A549 (cell line): ENCODE results near the gene GALNT7. TPM values are rescaled to one million over a fixed set of nuclear protein-coding genes. Genes with fewer than 3 reads are reported as not detected.

Experiments
- ATAC-seq, 2 experiments: fragments of 200-7000 bp in 1 of 2; fragments of >200 bp in 1 of 2; cut with Nextera tagmentation in 1 of 2; cut with Tn5 transposase in 1 of 2; 3 replicates each; pipeline versions ENCODE4 v1.8.0 to v1.9.1; 2018 to 2020; ENCODE audit warnings: mild to moderate bottlenecking in 1 of 2, moderate library complexity in 1 of 2
- CTCF ChIA-PET: fragments of 300-600 bp; sonication (Branson Sonifier 250); formaldehyde crosslinking; extraction: SDS; loops from one replicate; lab custom pipeline; 2021; ENCODE audit warnings: antibody characterized with exemption, inconsistent platforms; lab: Yijun Ruan, JAX
- POLR2A ChIA-PET: fragments of 350-600 bp; formaldehyde crosslinking; extraction: SDS; loops from one replicate; lab custom pipeline; 2021; ENCODE audit warnings: antibody characterized with exemption, inconsistent platforms; lab: Yijun Ruan, JAX
- DNase-seq, 2 experiments: peaks; one replicate each; pipeline versions ENCODE4 v3.0.0 to v3.0.0-alpha.2; 2011 to 2016; ENCODE audit warnings: low read depth in 1 of 2, low spot score in 1 of 2
- FAIRE-seq: peaks from 2 replicates; lab custom pipeline; 2011; peaks lifted over from hg19 to GRCh38; lab: Jason Lieb, UNC
- H3K27ac ChIP-seq, 2 experiments: fragments of >200 bp; sonication (Bioruptor Twin); formaldehyde crosslinking; 3 replicates each; pipeline ENCODE4 v1.5.1; 2016 to 2017
- H3K4me1 ChIP-seq: fragments of >200 bp; sonication (Bioruptor Twin); formaldehyde crosslinking; 3 replicates; pipeline ENCODE4 v1.6.1; 2016
- H3K4me2 ChIP-seq: fragments of >200 bp; sonication (Bioruptor Twin); formaldehyde crosslinking; 3 replicates; pipeline ENCODE4 v1.6.1; 2016
- H3K4me3 ChIP-seq: fragments of >200 bp; sonication (Bioruptor Twin); formaldehyde crosslinking; 3 replicates; pipeline ENCODE4 v1.5.1; 2016
- H3K9me3 ChIP-seq: fragments of >200 bp; sonication (Bioruptor Twin); formaldehyde crosslinking; 3 replicates; pipeline ENCODE4 v1.6.1; 2016
- CBX8 ChIP-seq: fragments of 200-600 bp; sonication (generic); IDR thresholded peaks from 2 replicates; pipeline ENCODE4 v1.6.1; 2016
- CEBPB ChIP-seq, 2 experiments: fragments of >200 bp in 1 of 2; sonication (Bioruptor Twin) in 1 of 2; formaldehyde crosslinking in 1 of 2; IDR thresholded peaks; 2 replicates each; pipeline ENCODE4 v1.6.1; 2012 to 2016
- CHD2 ChIP-seq: fragments of 150-350 bp; IDR thresholded peaks from 2 replicates; pipeline ENCODE4 v1.6.1; 2014; ENCODE audit warnings: low read length; ENCODE audit not compliant: partially characterized antibody
- CHD4 ChIP-seq: fragments of 200-600 bp; sonication (generic); IDR thresholded peaks from 2 replicates; pipeline ENCODE4 v1.6.1; 2016; ENCODE audit warnings: antibody characterized with exemption, mild to moderate bottlenecking, borderline replicate concordance
- CTCF ChIP-seq: fragments of >200 bp; sonication (Bioruptor Twin); formaldehyde crosslinking; IDR thresholded peaks from 3 replicates; pipeline ENCODE4 v1.5.1; 2016
- EHF ChIP-seq: fragments of 250-450 bp; sonication (Bioruptor Pico); IDR thresholded peaks from 2 replicates; pipeline ENCODE4 v1.5.0; 2020; ENCODE audit warnings: mild to moderate bottlenecking
- EHMT2 ChIP-seq: fragments of 200-600 bp; sonication (generic); IDR thresholded peaks from 2 replicates; pipeline ENCODE4 v1.6.1; 2016; ENCODE audit warnings: antibody characterized with exemption, low read depth, mild to moderate bottlenecking, moderate library complexity
- ELK1 ChIP-seq: fragments of 150-350 bp; IDR thresholded peaks from 2 replicates; pipeline ENCODE4 v1.6.1; 2014; ENCODE audit warnings: low read depth, mild to moderate bottlenecking, low read length
- ESRRA ChIP-seq: fragments of 150-350 bp; IDR thresholded peaks from 2 replicates; pipeline ENCODE4 v1.6.1; 2014; ENCODE audit warnings: mild to moderate bottlenecking, low read length, borderline replicate concordance
- FOXS1 ChIP-seq: fragments of 250-450 bp; sonication (Bioruptor Pico); IDR thresholded peaks from 2 replicates; pipeline ENCODE4 v1.5.0; 2020; ENCODE audit warnings: mild to moderate bottlenecking, moderate library complexity
- GATA3 ChIP-seq: IDR thresholded peaks from 2 replicates; pipeline ENCODE4 v1.6.1; 2012; ENCODE audit warnings: borderline replicate concordance
- HDAC2 ChIP-seq: fragments of 200-600 bp; sonication (generic); IDR thresholded peaks from 2 replicates; pipeline ENCODE4 v1.6.1; 2016
- HES2 ChIP-seq: fragments of >200 bp; sonication (Bioruptor Twin); formaldehyde crosslinking; IDR thresholded peaks from 2 replicates; pipeline ENCODE4 v1.6.1; 2016
- HMGXB4 ChIP-seq: fragments of 250-450 bp; sonication (Bioruptor Pico); IDR thresholded peaks from 2 replicates; pipeline ENCODE4 v1.5.0; 2021; ENCODE audit warnings: mild to moderate bottlenecking, moderate library complexity, borderline replicate concordance
- HOXA7 ChIP-seq: fragments of 250-450 bp; sonication (Bioruptor Pico); IDR thresholded peaks from 2 replicates; pipeline ENCODE4 v1.5.0; 2020; ENCODE audit warnings: mild to moderate bottlenecking, moderate library complexity
- HOXB5 ChIP-seq: fragments of 250-450 bp; sonication (Bioruptor Pico); IDR thresholded peaks from 2 replicates; pipeline ENCODE4 v1.5.0; 2020; ENCODE audit warnings: mild to moderate bottlenecking, moderate library complexity
- KDM1A ChIP-seq: fragments of 200-600 bp; sonication (generic); IDR thresholded peaks from 2 replicates; pipeline ENCODE4 v1.6.1; 2016; ENCODE audit warnings: low read depth, mild to moderate bottlenecking
- MAFK ChIP-seq: fragments of 450-650 bp; IDR thresholded peaks from 2 replicates; pipeline ENCODE4 v1.6.1; 2014; ENCODE audit not compliant: partially characterized antibody
- MYC ChIP-seq: IDR thresholded peaks from 2 replicates; pipeline ENCODE4 v1.6.1; 2012; ENCODE audit warnings: mild to moderate bottlenecking, inconsistent platforms, low read length, improper control_type of control experiment, borderline replicate concordance
- NPAS2 ChIP-seq: fragments of 250-450 bp; sonication (Bioruptor Pico); IDR thresholded peaks from 2 replicates; pipeline ENCODE4 v1.8.0; 2022; ENCODE audit warnings: mild to moderate bottlenecking, moderate library complexity, borderline replicate concordance
- NR3C1 ChIP-seq: fragments of >200 bp; sonication (Bioruptor Twin); formaldehyde crosslinking; IDR thresholded peaks from 3 replicates; pipeline ENCODE4 v1.6.1; 2017
- PBX3 ChIP-seq: IDR thresholded peaks from 2 replicates; pipeline ENCODE4 v1.6.1; 2012
- PHF8 ChIP-seq: fragments of 200-600 bp; sonication (generic); IDR thresholded peaks from 2 replicates; pipeline ENCODE4 v1.6.1; 2016; ENCODE audit warnings: low read depth, mild to moderate bottlenecking, antibody characterized with exemption, moderate library complexity, borderline replicate concordance
- RARB ChIP-seq: fragments of 250-450 bp; sonication (Bioruptor Pico); IDR thresholded peaks from 2 replicates; pipeline ENCODE4 v1.8.0; 2021; ENCODE audit warnings: mild to moderate bottlenecking, moderate library complexity
- RCOR1 ChIP-seq: fragments of 150-350 bp; IDR thresholded peaks from 2 replicates; pipeline ENCODE4 v1.6.1; 2014; ENCODE audit warnings: antibody characterized with exemption, low read length, low read depth
- RNF2 ChIP-seq: fragments of 200-600 bp; sonication (generic); IDR thresholded peaks from 2 replicates; pipeline ENCODE4 v1.6.1; 2016; ENCODE audit warnings: low read depth, mild to moderate bottlenecking, antibody characterized with exemption, moderate library complexity, borderline replicate concordance
- SMC3 ChIP-seq: fragments of >200 bp; sonication (Bioruptor Twin); formaldehyde crosslinking; IDR thresholded peaks from 3 replicates; pipeline ENCODE4 v1.6.1; 2018; ENCODE audit warnings: inconsistent platforms
- SREBF2 ChIP-seq: fragments of 450-650 bp; IDR thresholded peaks from 2 replicates; pipeline ENCODE4 v1.6.1; 2014; ENCODE audit warnings: mild to moderate bottlenecking, moderate library complexity
- TFCP2L1 ChIP-seq: fragments of 250-450 bp; sonication (Bioruptor Pico); IDR thresholded peaks from 2 replicates; pipeline ENCODE4 v1.5.0; 2021; ENCODE audit warnings: mild to moderate bottlenecking
- ZC3H11A ChIP-seq: fragments of 450-650 bp; IDR thresholded peaks from 2 replicates; pipeline ENCODE4 v1.6.1; 2014; ENCODE audit warnings: antibody characterized with exemption, mild to moderate bottlenecking
- ZFP36 ChIP-seq: fragments of 450-650 bp; IDR thresholded peaks from 2 replicates; pipeline ENCODE4 v1.6.1; 2014; ENCODE audit warnings: borderline replicate concordance; ENCODE audit not compliant: partially characterized antibody
- WGBS: methylation state at CpG from one replicate; pipeline ENCODE4 v1.1.6; 2017; ENCODE audit errors: missing lambda C conversion rate; 5-methylcytosine and 5-hydroxymethylcytosine counted together
- polyA plus RNA-seq, 4 experiments: library from polyadenylated mRNA; depleted of rRNA in 3 of 4; stranded (reverse); fragments of >200 nt; fragmentation: RNase III in 1 of 4; extraction: RNeasy Plus Mini Kit Qiagen cat#74134 plus additional on column Dnase treatment in 1 of 4; gene quantifications; 2 replicates in 3 of 4; 3 replicates in 1 of 4; pipeline ENCODE4 v1.2.3, GENCODE V29; 2011 to 2017

GALNT7 gene
- polyA plus RNA-seq, 2 of the 4 experiments (the other 2 are of a cell fraction) = 28.8 to 63.6 TPM

- TF ChIP-seq HOXB5 (CRISPR knock-in tag) (no peak), MYC (no peak), RARB (no peak), CHD4 (no peak), FOXS1 (CRISPR knock-in tag) (no peak), PBX3 (no peak)
- TF ChIP-seq, all 56 proteins: peak for 0
- H3K27ac ChIP-seq = no peak overlapping the region
- ChIA-PET POLR2A (no interaction called here), CTCF (interaction anchor here (0.9 to 1.0 kb wide), 2 partner anchors 220 to 234 kb away, joined by 3 read pairs; no protein-coding TSS in a partner anchor)
- H3K4me1 ChIP-seq = peaks cover 13% of the 10 kb centered on the region
- ATAC-seq = no peak
- FAIRE-seq = no peak
- no peaks in the 10 kb centered on the region for H3K9me3 ChIP-seq
- no peak overlapping the region for H3K4me3 ChIP-seq
- WGBS = 92% methylated on average over 6 of the region's 6 CpGs
- no peak for DNase-seq
- H3K4me2 ChIP-seq = no peak overlapping the region
Observed at GRCh38 chr4:173259310-173259709, 90.7 kb downstream of the GALNT7 start.

- FAIRE-seq (no peak), DNase-seq (no peak), ATAC-seq (no peak)
- 90% methylated on average over 2 of the region's 2 CpGs for WGBS
- Histone ChIP-seq H3K27ac (no peak overlapping the region), H3K4me3 (no peak overlapping the region), H3K4me1 (peaks cover 13% of the 10 kb centered on the region), H3K9me3 (no peaks in the 10 kb centered on the region), H3K4me2 (no peak overlapping the region)
- ChIA-PET POLR2A (no interaction called here), CTCF (interaction anchor here (0.6 to 2.5 kb wide), 2 partner anchors 86 to 247 kb away, joined by 3 to 12 read pairs; no protein-coding TSS in a partner anchor)
- TF ChIP-seq NR3C1 = no peak
- no peak for TF ChIP-seq EHMT2
- TF ChIP-seq CBX8 = no peak
- TF ChIP-seq ZC3H11A = no peak
- TF ChIP-seq ESRRA = no peak
- TF ChIP-seq SREBF2 = no peak
- TF ChIP-seq RNF2 = no peak
- TF ChIP-seq TFCP2L1 (CRISPR knock-in tag) = no peak
- no peak for TF ChIP-seq CHD2
- no peak for TF ChIP-seq CEBPB (IDR thresholded peaks at IDR 0.05)
- no peak for TF ChIP-seq HOXA7 (CRISPR knock-in tag)
- no peak for TF ChIP-seq NPAS2
- no peak for TF ChIP-seq HES2
- no peak for TF ChIP-seq PHF8
- no peak for TF ChIP-seq HOXB5 (CRISPR knock-in tag)
- TF ChIP-seq SMC3 = no peak
- TF ChIP-seq MAFK = no peak
Observed at GRCh38 chr4:173261052-173261451, 92.4 kb downstream of the GALNT7 start.

- ATAC-seq = no peak
- H3K27ac ChIP-seq = no peak overlapping the region
- no peak for FAIRE-seq
- no peak for DNase-seq
- WGBS = 89% methylated on average over 2 of the region's 2 CpGs
- POLR2A ChIA-PET = no interaction called here
- H3K4me1 ChIP-seq = peaks cover 11% of the 10 kb centered on the region
- H3K4me2 ChIP-seq = no peak overlapping the region
- CTCF ChIA-PET = interaction anchor here (0.7 to 2.5 kb wide), 3 partner anchors 64 to 249 kb away, joined by 3 to 12 read pairs (median 4); no protein-coding TSS in a partner anchor
- no peak overlapping the region for H3K4me3 ChIP-seq
- no peaks in the 10 kb centered on the region for H3K9me3 ChIP-seq
- TF ChIP-seq HOXB5 (CRISPR knock-in tag) (no peak), PHF8 (no peak), CTCF (no peak), NPAS2 (no peak), HMGXB4 (CRISPR knock-in tag) (no peak), EHF (CRISPR knock-in tag) (no peak), ELK1 (no peak), RCOR1 (no peak), GATA3 (no peak), ZFP36 (no peak), CHD2 (no peak), KDM1A (no peak), HDAC2 (no peak)
Observed at GRCh38 chr4:173262375-173262774, 93.8 kb downstream of the GALNT7 start.
